ENCODE measurements around the gene GNAI1. TPM values are rescaled to one million over a fixed set of nuclear protein-coding genes. Genes with fewer than 3 reads are reported as not detected.
A peak's percentile ranks its signal among the peaks of the same experiment; 100 is the strongest.

GNAI1 gene
- total and polyA plus RNA-seq, 12 donors: 14.8 to 125 (median 64.8) TPM

GRCh38 chr7:80131675-80132435 lies 2.8 kb upstream of the GNAI1 start:
- no peak for TF ChIP-seq CTCF (IDR thresholded peaks at IDR 0.05)
- TF ChIP-seq POLR2A (IDR thresholded peaks at IDR 0.05): no peak
- WGBS, 4 donors: 73 to 77% (median 75%) methylated on average over 2 of the region's 2 CpGs
- Histone ChIP-seq H3K36me3 (replicated peaks in 1 of 2) (no peaks in the 10 kb centered on the region), H3K27me3 (no peaks in the 10 kb centered on the region), H3K4me3 (no peak overlapping the region), H3K4me1 (replicated peaks in 1 of 2) (peaks cover 0 to 13% of the 10 kb centered on the region in 2 donors), H3K9me3 (replicated peaks in 1 of 3) (no peaks in the 10 kb centered on the region), H3K27ac (no peak overlapping the region)
- DNase-seq: no peak
- intact Hi-C loops (cut with DNase I): loop anchor here in 1 of 2 donors (10.0 kb wide), 4 partner anchors 53 to 253 kb away; no protein-coding TSS in a partner anchor

DNA sequence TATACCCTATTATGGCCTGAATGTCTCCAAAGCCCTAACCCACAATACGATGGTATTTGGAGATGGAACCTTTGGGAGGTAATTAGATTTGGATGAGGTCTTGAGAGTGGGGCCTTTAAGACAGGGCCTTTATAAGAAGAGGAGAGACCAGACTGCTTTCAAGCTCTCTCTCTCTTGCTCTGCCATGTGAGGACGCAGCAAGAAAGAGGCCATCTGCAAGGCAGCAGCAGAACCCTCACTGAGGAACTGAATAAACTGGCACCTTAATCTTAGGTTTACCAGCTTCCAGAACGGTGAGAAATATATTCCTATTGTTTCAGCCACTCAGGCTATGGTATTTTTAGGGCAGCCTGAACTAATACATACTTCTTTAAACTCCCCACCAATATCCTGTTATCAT lies 2.0 kb upstream of the GNAI1 start:
- no peak for DNase-seq
- intact Hi-C loops (cut with DNase I): loop anchor here in 1 of 2 donors (10.0 kb wide), 4 partner anchors 52 to 252 kb away; no protein-coding TSS in a partner anchor
- Histone ChIP-seq H3K4me1 (replicated peaks in 1 of 2) (peaks cover 0 to 14% of the 10 kb centered on the region in 2 donors), H3K36me3 (replicated peaks in 1 of 2) (no peaks in the 10 kb centered on the region), H3K4me3 (no peak overlapping the region), H3K27me3 (no peaks in the 10 kb centered on the region), H3K9me3 (replicated peaks in 1 of 3) (no peaks in the 10 kb centered on the region), H3K27ac (no peak overlapping the region)
- 81 to 86% (median 85%) methylated on average over 3 of the region's 3 CpGs for WGBS, 4 donors
- no peak for TF ChIP-seq CTCF (IDR thresholded peaks at IDR 0.05)
- no peak for TF ChIP-seq POLR2A (IDR thresholded peaks at IDR 0.05)

GRCh38 chr7:80133361-80134114 lies 1.1 kb upstream of the GNAI1 start:
- Histone ChIP-seq H3K27ac (peak overlapping the region in 3 of 5 donors; percentile 92 to 93 (median 92)), H3K36me3 (replicated peaks in 1 of 2) (no peaks in the 10 kb centered on the region), H3K9me3 (replicated peaks in 1 of 3) (no peaks in the 10 kb centered on the region), H3K4me1 (replicated peaks in 1 of 2) (peaks cover 6 to 23% of the 10 kb centered on the region in 2 donors), H3K4me3 (peak overlapping the region in 1 of 4 donors; percentile 86), H3K27me3 (no peaks in the 10 kb centered on the region)
- no peak for DNase-seq
- intact Hi-C loops (cut with DNase I): loop anchor here in 1 of 2 donors (10.0 kb wide), 4 partner anchors 51 to 251 kb away; no protein-coding TSS in a partner anchor
- no peak for TF ChIP-seq POLR2A (IDR thresholded peaks at IDR 0.05)
- TF ChIP-seq CTCF (IDR thresholded peaks at IDR 0.05): no peak
- WGBS, 4 donors: 71 to 83% (median 76%) methylated on average over 8 of the region's 8 CpGs

GRCh38 chr7:80134115-80134535 lies 506 bp upstream of the GNAI1 start:
- Histone ChIP-seq H3K36me3 (replicated peaks in 1 of 2) (no peaks in the 10 kb centered on the region), H3K27ac (peak overlapping the region in 4 of 5 donors; percentile 92 to 94 (median 92)), H3K4me1 (replicated peaks in 1 of 2) (peaks cover 12 to 29% of the 10 kb centered on the region in 2 donors), H3K27me3 (no peaks in the 10 kb centered on the region), H3K4me3 (peak overlapping the region in 3 of 4 donors; percentile 86 to 100 (median 93)), H3K9me3 (replicated peaks in 1 of 3) (no peaks in the 10 kb centered on the region)
- intact Hi-C loops (cut with DNase I): loop anchor here in 1 of 2 donors (10.0 kb wide), 4 partner anchors 51 to 251 kb away; no protein-coding TSS in a partner anchor
- DNase-seq: peak in 1 of 7 donors; percentile 91
- 6 to 11% (median 10%) methylated on average over 12 of the region's 12 CpGs for WGBS, 4 donors
- no peak for TF ChIP-seq POLR2A (IDR thresholded peaks at IDR 0.05)
- TF ChIP-seq CTCF (IDR thresholded peaks at IDR 0.05): no peak
